HG03108 (cell line): ENCODE data around the gene RTKN.

Experiments used
- ATAC-seq: cut with Tn5 transposase; IDR thresholded peaks from one replicate; pipeline ENCODE4 v1.9.1; 2021; ENCODE audit warnings: moderate library complexity; ENCODE audit not compliant: unreplicated experiment

RTKN gene

DNA sequence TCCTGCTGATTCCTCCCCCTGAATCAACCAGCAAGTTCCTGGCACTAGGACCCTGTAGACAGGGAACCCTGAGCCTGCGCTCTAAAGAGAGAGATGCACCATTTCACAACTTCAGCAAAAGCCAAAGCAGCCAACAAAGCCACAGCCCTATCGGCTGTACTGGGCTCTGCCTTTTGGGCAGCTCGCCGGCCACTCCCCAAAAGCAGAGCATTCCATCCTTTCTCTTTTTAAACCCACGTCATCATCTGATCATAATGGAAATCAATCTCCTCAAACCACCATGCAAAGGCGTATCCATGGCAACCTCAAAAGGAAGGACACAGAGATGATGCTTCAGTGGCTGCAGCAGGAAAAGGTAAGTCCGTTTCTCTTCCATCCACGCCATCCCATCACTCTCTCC is 56.3 kb downstream of the RTKN start:
- ATAC-seq: no peak

DNA sequence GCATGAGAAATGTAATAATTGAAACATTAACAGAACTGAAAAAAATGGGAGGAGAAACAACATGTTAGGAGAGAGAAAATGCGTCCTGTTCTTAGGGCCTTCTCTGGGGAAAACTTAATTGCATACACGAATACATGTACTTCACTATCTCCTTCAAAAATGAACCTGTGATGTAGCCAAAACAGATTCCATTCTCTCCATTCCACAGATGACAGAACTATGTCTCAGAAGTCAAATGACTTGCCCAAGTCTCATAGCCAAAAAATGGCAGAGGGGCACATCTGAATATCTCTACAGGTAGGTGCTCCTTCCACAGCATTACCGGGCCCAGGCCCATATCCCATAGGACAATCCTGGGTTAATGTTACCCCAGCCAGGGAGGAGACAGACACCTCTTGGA is 57.7 kb downstream of the RTKN start:
- ATAC-seq: no peak

DNA sequence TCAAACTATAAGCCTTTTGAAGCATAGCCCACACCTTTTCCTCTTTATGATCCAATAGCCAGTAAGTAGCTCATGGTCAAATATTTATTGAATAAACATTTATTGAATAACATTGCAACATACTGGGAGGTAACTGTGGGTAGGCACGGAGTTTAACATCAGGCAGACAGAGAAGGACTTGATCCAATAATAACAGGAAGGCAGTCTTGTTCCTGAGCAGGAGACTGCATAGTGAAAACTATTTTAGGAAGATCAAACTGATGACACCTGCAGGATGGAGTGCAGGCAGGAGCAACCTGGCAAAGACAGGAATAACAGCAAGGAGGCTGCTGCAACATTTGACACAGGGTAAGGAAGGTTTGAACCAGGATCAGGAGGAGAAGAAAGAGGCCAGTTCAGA is 58.5 kb downstream of the RTKN start:
- ATAC-seq: no peak

GRCh38 chr2:74381751-74382150 is 60.0 kb downstream of the RTKN start:
- no peak for ATAC-seq

DNA sequence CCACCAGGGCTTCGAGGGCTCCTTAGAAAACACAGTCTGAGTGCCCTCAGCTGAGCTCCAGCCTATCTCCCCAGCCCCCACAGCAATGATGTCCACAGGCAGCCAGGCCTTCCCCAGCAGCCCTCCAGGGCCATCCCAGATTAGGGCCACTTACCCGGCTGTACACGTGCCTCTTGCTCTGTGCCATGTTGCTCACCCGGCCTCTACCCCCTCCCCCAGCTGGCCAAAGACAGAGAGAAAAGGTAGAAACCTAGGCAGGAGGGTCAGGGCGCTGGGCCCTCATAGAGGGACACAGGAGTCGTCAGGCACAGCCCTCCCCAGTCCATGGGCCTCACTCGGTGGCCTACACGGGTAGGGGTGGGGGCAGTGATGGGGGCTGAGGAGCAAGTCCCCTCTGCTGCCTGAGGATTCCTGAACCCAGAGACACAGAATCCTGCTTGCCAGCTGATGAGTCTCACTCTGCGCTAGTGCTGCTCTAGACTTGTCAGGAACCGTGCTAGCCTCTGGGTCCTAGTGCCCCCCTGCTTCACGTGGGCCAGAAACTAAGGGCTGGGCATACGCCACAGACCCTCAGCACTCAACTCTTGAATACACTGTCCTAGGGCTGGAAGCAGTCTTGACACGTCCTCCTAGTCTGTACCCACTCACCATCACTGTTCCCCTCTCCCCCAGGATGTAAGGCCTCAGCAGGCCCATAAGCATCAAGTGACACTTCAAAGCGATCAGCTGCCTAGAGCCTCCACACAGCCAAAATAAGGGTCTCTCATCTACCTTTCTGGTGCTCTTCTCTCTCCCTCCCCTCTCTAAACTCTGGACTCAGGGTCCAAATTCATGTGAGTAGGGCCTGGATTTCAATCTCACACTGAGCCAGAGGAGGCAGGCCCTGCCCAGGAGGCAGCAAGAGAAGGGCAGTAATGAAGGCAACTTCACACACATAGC is 61.6 kb downstream of the RTKN start, which contains the start of gene DCTN1:
TSS of gene DCTN1 (minus strand) at position 461 of the 939 bp plus-strand sequence. CDS start at position 187, 274 bp downstream.
- no peak for ATAC-seq

DNA sequence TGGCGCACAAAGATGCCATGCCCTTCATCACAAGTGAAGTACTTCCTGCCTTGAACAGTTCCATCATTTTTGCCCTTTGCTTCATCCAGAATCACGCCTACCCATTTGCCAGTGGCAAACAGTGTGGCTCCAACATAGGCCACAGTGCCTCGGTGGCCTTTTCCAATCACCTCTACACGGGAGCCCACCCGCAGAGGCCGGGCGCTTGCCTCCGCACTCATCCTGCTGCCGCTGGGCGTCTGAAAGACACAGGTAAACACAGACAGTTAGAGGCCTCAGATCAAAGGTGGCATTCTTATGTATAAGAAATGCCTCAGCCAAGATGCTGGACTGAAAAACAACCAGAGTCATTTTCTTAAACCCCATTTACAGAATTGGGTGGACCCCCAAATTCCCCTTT is 63.7 kb downstream of the RTKN start:
- ATAC-seq: no peak

DNA sequence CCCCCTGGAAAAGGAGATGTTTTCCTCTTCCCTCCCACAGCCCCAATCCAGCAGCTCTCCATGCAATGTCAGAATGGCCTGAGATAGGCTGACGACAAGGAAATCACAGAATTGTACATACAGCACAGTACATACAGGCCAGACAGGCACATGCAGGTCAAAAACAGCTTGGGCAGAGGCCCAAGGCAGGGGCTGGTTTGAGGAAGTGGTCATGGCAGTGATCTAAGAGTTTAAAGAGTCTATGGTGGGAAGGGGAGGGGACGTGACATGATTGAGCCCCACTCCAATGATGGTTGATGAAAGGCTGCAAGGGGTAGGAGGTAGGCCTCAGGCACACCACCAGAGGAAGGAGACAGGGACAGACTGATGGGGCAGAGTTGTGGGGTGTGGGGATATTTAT is 65.9 kb downstream of the RTKN start:
- ATAC-seq: no peak
